Activated CD4-positive, alpha-beta T cell treated with anti-CD3 and anti-CD28 coated beads, Interleukin-2, amount 50 U/mL, for 16 hours (primary cell): ENCODE measurements around the gene MAGEB6B.
"Not testable (repeated sequence)": the region's sequence is repeated elsewhere in the genome, so short reads cannot be mapped to it uniquely, and the experiment has no call there.

Experiments
- DNase-seq: peaks from one replicate; pipeline ENCODE4 v3.0.0-alpha.2; 2020

The MAGEB6B gene

GRCh38 chrX:26160301-26160700, at the start of gene MAGEB6B:
TSS of gene MAGEB6B (plus strand) at chrX:26160601. CDS start at chrX:26160601, 0 bp downstream.
- DNase-seq, result no peak

- no peak for DNase-seq
Observed at GRCh38 chrX:26138274-26138673, 22.1 kb upstream of the MAGEB6B start, which contains the start of gene MAGEB18. TSS of gene MAGEB18 (plus strand) at chrX:26138343. CDS start at chrX:26138986, 643 bp downstream.

GRCh38 chrX:26146024-26146423, 14.4 kb upstream of the MAGEB6B start:
- no peak for DNase-seq

GRCh38 chrX:26192204-26192603, 31.8 kb downstream of the MAGEB6B start, which contains the start of gene MAGEB6:
TSS of gene MAGEB6 (plus strand) at chrX:26192440. CDS start at chrX:26193847, 1,407 bp downstream.
- no peak for DNase-seq

- DNase-seq, result no peak
Observed at GRCh38 chrX:26203561-26203960, 43.2 kb downstream of the MAGEB6B start.

- not testable (repeated sequence) for DNase-seq
Observed at GRCh38 chrX:26204717-26205116, 44.3 kb downstream of the MAGEB6B start.

GRCh38 chrX:26208012-26208411, 47.6 kb downstream of the MAGEB6B start:
- DNase-seq, result no peak
